GM18951 (cell line): ENCODE measurements around the gene CD79A.
"Not testable (repeated sequence)": the region's sequence is repeated elsewhere in the genome, so short reads cannot be mapped to it uniquely, and the experiment has no call there.

Experiments
- POLR2A ChIP-seq: IDR thresholded peaks from 4 replicates; pipeline ENCODE4 v1.6.1; 2011; ENCODE audit warnings: mild to moderate bottlenecking; ENCODE audit not compliant: insufficient read length, insufficient read depth; ENCODE audit errors: extremely low read depth
- in situ Hi-C: fragments of 300-500 bp; cut with MboI; formaldehyde crosslinking; loops from one replicate; pipeline ENCODE4 v1.12.0; 2022; ENCODE audit warnings: low sequenced_read_pairs, mixed read lengths, inconsistent platforms; ENCODE audit not compliant: unreplicated experiment

The CD79A gene

GRCh38 chr19:41910240-41910991, 33.3 kb downstream of the CD79A start:
- in situ Hi-C loops, result no loop called here
- peak; percentile 25 for TF ChIP-seq POLR2A

- in situ Hi-C loops, result no loop called here
- no peak for TF ChIP-seq POLR2A
Measured at GRCh38 chr19:41910992-41911888, 34.2 kb downstream of the CD79A start.

GRCh38 chr19:41911889-41912731, 35.0 kb downstream of the CD79A start:
- TF ChIP-seq POLR2A, result no peak
- in situ Hi-C loops, result no loop called here

GRCh38 chr19:41912899-41913537, 35.9 kb downstream of the CD79A start:
- in situ Hi-C loops, result no loop called here

GRCh38 chr19:41913538-41914423, 36.7 kb downstream of the CD79A start:
- in situ Hi-C loops, result no loop called here

More at GRCh38 chr19:41912899-41913537, 35.9 kb downstream of the CD79A start:
- no peak for TF ChIP-seq POLR2A

GRCh38 chr19:41914424-41914834, 37.4 kb downstream of the CD79A start:
- in situ Hi-C loops, result not testable (repeated sequence)

More at GRCh38 chr19:41913538-41914423, 36.7 kb downstream of the CD79A start:
- TF ChIP-seq POLR2A, result no peak

GRCh38 chr19:41915021-41915775, 38.1 kb downstream of the CD79A start:
- in situ Hi-C loops, result no loop called here
- TF ChIP-seq POLR2A, result no peak

GRCh38 chr19:41915776-41916414, 38.8 kb downstream of the CD79A start:
- in situ Hi-C loops, result no loop called here
- no peak for TF ChIP-seq POLR2A

GRCh38 chr19:41917676-41918075, 40.6 kb downstream of the CD79A start:
- in situ Hi-C loops, result no loop called here
- TF ChIP-seq POLR2A, result no peak

- TF ChIP-seq POLR2A, result no peak
- in situ Hi-C loops, result no loop called here
Measured at GRCh38 chr19:41918095-41918494, 41.0 kb downstream of the CD79A start.

GRCh38 chr19:41918653-41919244, 41.7 kb downstream of the CD79A start:
- in situ Hi-C loops, result no loop called here

More at GRCh38 chr19:41918653-41919244, 41.7 kb downstream of the CD79A start:
- no peak for TF ChIP-seq POLR2A
